ENCODE results near the gene ADA.

DNA sequence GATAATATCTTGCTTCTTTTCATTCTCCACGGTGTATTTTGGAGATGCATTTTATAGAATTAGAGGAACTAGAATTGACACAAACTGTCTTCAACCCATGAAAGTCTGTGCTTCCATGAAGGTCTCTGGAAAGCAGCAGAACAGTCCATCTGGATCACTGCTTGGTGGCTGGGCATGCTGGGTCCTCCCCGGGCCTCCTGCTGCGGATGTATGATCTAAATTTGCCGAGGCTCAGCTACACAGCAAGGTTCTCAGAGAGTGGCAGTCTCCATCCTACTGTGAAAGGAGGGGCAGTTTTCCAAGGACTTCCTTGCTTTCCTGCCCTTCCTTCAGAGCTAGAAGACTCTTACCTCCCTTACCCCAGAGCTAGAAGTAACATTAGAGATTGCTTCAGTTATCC, 54.0 kb downstream of the ADA start:
- TF ChIP-seq, protein P1, sequence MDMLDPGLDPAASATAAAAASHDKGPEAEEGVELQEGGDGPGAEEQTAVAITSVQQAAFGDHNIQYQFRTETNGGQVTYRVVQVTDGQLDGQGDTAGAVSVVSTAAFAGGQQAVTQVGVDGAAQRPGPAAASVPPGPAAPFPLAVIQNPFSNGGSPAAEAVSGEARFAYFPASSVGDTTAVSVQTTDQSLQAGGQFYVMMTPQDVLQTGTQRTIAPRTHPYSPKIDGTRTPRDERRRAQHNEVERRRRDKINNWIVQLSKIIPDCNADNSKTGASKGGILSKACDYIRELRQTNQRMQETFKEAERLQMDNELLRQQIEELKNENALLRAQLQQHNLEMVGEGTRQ (IDR thresholded peaks at IDR 0.05; ENCODE audit: low read depth, low read length) = no peak
- TF ChIP-seq, protein P2, sequence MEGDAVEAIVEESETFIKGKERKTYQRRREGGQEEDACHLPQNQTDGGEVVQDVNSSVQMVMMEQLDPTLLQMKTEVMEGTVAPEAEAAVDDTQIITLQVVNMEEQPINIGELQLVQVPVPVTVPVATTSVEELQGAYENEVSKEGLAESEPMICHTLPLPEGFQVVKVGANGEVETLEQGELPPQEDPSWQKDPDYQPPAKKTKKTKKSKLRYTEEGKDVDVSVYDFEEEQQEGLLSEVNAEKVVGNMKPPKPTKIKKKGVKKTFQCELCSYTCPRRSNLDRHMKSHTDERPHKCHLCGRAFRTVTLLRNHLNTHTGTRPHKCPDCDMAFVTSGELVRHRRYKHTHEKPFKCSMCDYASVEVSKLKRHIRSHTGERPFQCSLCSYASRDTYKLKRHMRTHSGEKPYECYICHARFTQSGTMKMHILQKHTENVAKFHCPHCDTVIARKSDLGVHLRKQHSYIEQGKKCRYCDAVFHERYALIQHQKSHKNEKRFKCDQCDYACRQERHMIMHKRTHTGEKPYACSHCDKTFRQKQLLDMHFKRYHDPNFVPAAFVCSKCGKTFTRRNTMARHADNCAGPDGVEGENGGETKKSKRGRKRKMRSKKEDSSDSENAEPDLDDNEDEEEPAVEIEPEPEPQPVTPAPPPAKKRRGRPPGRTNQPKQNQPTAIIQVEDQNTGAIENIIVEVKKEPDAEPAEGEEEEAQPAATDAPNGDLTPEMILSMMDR (conservative IDR thresholded peaks at IDR 0.05; ENCODE audit: low read depth, low read length) = no peak
- TF ChIP-seq MXI1 (IDR thresholded peaks at IDR 0.05; ENCODE audit: borderline replicate concordance, low read depth, low read length) (no peak), NFE2L2 (IDR thresholded peaks at IDR 0.05; ENCODE audit: low read depth, low read length) (no peak), POLR2A (IDR thresholded peaks at IDR 0.05; ENCODE audit: low read depth, low read length) (no peak), RFX5 (IDR thresholded peaks at IDR 0.05; ENCODE audit: low read depth, low read length) (no peak), FOS (IDR thresholded peaks at IDR 0.05; ENCODE audit: low read depth, low read length) (no peak)
- TF ChIP-seq, protein P3, sequence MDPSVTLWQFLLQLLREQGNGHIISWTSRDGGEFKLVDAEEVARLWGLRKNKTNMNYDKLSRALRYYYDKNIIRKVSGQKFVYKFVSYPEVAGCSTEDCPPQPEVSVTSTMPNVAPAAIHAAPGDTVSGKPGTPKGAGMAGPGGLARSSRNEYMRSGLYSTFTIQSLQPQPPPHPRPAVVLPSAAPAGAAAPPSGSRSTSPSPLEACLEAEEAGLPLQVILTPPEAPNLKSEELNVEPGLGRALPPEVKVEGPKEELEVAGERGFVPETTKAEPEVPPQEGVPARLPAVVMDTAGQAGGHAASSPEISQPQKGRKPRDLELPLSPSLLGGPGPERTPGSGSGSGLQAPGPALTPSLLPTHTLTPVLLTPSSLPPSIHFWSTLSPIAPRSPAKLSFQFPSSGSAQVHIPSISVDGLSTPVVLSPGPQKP (IDR thresholded peaks at IDR 0.05; ENCODE audit: borderline replicate concordance, low read depth, low read length) = no peak
